HG02870 (cell line): ENCODE measurements around the gene KLF13.

ENCODE experiments used
- ATAC-seq: cut with Tn5 transposase; IDR thresholded peaks from one replicate; pipeline ENCODE4 v1.9.1; 2021; ENCODE audit warnings: mild to moderate bottlenecking, moderate library complexity; ENCODE audit not compliant: unreplicated experiment

The KLF13 gene

DNA sequence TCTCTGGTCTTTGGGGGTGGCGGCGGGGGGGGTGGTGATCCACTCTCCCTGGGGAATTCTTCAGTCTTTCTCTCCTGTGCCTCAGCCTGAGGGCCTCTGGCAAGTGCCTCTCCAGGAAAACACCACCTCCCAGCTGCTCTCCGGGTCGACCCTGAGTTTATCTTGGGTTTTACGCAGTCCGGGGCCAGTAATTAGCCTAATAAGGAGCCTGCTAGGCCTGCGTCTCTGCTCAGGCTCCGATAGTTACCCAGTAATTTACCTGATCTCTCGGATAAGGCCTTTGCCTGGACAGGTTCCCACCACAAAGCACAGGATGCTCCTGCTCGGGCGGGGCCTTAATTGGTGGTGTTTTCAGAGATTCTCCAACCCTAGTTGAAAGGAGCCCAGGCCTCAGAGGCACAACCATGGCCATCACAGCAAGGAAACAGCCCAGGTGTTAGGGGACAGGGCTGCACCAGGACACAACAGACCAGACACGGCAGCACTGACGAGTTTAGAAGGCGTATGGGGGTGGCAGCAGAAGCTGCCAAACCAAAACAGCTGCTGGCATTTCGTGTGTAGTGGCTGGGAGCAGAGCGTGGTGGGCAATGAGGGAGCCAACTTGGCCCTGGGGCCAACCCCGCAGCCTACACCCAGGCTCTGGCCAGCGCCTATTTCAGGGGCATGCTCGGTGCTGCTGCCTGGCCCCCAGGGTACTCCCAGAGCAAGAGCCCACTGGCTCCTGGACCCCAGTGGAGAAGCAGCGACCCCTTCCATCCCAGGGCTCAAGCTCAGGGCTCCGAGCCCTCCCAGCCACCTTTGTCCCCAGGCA is 71.4 kb downstream of the KLF13 start:
- ATAC-seq, result no peak

DNA sequence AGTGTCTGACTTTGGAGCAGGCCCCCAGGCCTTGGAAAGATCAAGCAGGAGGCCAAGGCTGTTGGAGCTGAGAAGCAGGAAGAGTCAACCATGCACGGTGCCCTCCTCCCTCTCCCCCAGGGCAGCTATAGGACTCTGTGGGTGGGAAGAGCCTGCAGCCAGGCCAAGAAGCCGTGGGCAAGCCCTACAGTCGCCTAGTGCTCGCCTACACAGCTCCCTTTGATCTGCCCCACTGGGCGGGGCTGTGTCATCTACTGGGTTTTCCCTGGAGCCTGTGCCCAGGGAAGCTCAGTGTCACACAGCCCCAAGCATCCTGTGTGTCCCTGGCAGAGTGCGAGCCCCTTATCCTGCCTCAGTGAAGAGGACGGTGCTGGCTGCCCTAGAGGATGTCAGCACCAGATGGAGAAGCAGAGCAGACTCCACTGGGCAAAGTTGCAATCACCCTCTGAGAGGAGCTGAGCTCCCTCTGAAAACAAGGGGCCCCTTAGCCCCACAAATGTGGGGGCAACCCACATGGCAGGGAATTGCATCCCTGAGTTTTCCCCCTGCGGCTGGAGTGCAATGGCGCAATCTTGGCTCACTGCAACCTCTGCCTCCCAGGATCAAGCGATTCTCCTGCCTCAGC is 72.2 kb downstream of the KLF13 start:
- ATAC-seq, result no peak

DNA sequence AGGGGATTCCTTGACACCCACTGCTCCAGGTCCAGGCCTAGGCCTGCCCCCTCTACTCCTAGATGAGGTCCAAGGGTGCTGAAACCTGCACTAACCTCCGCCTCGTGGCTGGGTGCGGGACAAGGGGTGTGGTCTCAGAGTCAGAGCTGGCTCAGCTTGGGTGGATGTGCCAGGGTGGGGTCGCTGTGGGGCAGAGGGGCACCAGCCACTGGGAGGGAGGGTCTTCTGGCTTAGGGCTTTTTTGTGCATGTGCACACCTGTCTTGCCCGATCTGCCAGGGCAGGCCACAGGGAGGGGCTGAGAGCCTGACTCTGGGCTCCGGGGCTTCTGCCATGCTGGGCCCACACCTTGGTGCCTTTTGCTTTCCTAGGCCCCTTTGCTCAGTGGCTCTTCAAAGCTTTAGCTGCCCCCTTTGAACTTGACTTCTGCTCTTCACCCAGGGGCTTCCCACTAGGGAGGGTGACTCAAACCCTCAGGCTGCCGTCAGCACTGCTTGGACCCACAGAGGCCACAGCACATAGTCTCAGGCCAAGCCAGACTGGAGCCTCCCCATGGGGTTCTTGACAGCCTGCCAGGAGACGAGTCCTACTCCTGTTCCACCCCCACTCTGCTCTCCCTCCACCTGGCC is 73.0 kb downstream of the KLF13 start:
- no peak for ATAC-seq

DNA sequence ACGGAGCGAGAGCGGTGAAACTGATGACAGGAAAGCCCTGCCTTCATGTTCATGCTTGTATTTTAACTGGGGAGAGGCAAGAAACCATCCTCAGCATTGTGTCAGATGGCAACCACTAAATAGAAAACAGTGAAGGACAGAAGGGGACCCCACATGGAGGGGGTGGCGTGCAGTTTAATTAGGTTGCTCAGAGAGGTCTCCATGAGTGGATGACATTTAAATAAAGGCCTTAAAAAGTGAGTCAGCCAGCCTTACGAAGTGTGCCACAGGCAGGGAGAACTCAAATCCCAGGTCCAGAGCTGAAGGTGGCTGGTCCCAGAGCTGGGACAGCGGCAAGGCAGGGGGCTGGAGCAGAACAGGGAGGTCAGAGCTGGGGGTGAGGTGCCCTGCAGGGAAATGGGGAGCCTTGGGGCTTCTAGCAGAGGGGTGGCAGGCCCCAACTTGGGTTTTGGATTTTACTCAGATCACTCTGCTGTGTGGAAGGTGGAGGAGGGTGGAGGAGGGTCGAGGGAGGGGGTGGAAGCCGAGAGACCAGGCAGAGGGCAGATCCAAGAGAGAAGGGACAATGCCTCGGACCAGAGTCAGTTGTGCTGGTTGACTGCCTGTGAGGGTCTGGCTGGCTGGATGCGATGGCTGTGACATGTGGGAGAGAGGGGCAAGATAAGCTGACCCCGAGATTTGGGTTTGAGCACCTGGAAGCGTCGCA is 73.7 kb downstream of the KLF13 start:
- no peak for ATAC-seq

DNA sequence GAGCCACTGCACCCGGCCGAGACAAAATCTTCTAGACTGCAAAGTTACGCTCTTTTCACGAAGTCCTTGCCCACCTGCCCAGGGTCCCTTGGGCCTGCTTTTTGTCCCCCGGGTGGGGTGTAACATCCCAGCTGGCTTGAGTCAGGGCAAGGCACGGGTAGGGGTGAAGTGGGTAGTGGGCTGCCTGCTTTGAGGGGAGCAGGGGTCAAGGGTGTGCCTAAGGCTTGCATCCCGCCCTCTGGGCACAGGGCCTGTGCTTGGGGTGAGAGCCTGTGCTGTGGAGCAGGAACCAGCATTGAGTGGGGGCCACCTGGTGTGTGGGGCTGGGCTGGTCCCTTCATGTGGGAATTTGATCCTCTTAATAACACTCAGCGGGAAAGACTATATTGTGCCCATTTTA is 74.6 kb downstream of the KLF13 start:
- ATAC-seq, result no peak

DNA sequence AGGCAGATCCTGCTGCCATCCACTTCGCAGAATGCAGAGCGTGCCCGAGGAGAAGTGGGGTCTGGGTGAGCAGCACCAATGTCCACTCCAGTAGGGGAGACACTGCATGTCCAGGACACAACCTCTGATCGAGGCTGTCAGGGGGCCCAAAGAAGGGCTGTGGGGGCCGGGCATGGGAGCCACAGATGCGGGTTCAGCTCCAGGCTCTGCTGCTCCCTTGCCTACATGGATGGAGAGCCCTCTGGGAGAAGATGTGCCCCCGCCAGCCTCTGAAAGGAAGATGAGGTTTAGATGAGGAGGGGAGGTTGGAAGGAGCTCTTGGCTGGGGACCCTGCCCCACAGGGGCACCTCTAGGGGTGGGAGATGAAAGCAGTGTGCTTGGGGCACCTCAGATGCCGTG is 75.4 kb downstream of the KLF13 start:
- no peak for ATAC-seq

DNA sequence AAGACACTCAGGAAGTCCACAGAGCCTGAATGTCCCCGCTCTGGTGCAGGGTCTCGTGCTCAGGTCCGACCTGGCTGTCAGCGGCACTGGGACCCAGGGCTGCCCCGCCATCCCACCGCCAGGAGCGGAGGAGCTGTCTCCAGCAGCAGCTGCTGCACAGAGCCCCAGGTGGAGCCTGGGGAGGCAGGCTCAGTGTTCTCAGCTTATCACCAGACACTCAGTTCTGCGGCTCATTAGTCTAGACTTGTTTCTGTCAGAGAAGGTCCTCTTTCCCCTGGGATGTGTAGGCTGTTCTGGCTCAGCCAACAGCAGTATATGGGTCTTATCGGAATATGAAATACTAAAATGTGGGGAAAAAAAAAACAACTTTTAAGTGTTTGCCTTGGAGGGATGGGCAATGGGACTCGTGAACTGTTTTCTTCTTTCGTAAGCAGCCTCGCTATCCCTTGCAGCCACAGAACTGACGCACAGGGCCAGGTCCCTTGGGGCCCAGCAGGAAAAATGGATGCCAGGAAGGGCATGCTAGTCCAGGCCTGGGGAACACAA is 75.9 kb downstream of the KLF13 start:
- no peak for ATAC-seq

DNA sequence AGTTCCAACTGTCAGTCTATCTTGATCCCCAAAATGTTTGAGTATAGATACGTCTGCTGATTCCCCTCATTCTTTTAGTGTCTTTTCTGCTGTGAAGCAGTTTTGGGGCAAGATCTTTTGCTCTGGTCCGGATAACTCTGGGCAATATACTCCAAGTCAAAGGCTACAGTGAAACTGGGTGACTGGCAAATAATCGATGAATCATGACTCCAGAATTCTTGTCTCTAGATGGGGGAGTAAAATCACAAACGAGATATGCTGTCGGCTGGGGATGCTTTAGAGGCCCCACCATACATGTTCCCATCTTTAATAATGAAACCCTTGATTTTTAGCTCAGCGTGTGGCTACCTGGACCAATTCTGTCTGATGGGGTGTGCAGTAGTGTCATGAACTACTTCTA is 76.5 kb downstream of the KLF13 start:
- ATAC-seq, result no peak

DNA sequence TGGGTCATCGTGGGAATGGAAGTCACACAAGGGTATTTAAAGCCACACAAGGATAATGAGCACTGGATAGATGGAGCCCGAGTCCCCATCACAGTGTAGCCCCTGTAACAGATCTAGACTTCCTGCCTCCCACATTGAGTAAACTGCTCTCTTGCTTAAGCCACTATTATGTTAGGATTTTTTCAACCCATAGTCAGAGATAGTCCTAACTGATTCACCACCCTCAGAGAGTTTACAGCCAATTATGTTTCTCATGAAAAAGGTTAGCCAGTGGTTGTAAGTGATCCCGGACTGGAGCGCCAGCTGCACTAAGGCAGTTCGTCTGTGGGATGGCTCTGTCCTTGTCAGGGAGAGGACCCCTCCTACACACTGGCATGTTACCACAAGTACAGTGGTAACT is 77.0 kb downstream of the KLF13 start:
- no peak for ATAC-seq

DNA sequence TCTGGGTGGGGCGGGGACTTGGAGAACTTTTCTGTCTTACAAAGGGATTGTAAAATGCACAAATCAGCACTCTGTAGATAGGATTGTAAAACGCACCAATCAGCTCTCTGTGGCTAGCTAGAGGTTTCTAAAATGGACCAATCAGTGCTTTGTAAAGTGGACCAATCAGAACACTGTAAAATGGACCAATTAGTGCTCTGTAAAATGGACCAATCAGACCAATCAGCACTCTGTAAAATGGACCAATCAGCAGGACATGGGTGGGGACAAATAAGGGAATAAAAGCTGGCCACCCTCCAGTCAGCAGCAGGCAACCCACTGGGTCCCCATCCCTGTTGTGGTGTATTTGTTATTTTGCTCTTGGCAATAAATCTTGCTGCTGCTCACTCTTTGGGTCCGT is 77.7 kb downstream of the KLF13 start:
- ATAC-seq, result no peak

DNA sequence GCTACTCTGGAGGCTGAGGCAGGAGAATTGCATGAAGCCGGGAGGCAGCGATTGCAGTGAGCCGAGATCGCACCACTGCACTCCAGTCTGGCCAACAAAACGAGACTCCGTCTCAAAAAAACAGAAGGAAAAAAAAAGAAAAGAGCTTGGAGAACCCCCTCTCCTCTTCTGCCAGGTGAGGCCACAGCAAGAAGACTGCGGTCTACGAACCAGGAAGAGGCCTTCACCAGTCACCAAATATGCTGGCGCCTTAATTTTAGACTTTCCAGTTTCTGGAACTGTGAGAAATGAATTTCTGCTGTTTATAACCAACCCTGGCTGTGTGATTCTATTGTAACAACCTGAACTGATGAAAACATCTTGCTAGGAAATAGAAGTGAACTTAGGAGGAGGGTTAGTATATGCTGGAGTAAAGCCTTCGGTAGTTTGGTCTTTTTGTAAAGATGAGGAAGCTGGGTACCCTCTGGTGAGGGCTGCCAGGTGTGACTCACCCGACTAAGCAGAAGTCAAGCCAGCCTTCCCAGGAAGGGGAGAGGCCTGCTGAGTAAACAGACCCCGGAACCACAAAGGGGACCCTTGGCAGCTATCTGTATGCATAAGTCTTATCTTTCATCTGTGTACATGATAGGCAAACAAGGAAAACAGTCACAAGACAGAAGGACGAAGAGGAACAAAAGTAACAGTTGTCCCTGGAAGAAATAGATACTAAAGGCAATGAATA is 78.7 kb downstream of the KLF13 start:
- ATAC-seq, result no peak

DNA sequence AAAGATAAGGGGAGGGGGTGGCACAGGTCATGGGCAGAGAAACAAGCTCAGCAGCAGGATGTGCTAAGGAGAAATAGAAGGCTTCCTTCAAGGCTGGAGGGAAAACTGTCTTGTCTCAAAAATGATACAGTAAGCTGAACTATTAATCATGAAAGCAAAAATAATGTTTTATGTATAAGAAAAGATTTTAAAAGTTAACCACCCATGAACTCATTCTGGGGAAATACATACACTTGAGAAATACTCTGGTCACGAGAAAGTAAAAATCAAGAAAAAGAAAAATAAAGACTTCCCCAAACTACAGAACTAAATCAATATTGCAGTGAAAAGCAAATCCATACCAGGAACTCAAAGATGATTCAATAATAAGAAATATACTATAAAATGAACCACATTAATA is 80.7 kb downstream of the KLF13 start:
- ATAC-seq, result no peak

DNA sequence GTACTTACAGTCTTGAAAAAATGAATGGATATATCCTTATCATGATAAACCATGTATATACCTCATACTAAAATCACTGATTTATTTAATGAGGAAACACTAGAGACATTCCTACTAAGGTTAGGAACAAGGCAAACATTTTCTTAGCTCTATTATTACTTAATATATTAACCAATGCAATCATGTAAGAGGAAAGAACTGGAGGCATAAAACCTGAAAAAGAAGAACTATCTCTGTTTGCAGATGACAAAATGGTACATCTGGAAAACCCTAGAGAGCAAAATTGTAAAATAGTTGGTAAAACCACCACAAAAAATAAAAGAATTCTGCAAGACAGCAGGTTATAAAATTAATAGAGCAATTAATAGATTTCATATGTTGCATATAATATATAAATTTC is 81.2 kb downstream of the KLF13 start:
- no peak for ATAC-seq

DNA sequence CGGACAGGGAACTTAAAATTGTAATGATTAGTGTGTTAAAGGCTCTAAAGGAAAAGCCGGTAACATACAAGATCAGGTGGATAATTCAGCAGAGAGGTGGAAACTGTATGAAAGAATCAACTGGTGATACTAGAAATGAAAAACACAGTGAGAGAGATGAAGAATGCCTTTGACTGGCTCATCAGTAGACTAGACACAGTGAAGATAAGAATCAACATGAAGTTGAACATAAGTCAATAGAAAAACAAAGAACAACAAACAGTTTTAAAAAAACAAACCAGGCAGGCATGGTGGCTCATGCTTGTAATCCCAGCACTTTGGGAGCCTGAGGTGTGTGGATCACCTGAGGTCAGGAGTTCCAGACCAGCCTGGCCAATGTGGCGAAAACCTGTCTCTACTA is 82.1 kb downstream of the KLF13 start:
- ATAC-seq, result no peak

DNA sequence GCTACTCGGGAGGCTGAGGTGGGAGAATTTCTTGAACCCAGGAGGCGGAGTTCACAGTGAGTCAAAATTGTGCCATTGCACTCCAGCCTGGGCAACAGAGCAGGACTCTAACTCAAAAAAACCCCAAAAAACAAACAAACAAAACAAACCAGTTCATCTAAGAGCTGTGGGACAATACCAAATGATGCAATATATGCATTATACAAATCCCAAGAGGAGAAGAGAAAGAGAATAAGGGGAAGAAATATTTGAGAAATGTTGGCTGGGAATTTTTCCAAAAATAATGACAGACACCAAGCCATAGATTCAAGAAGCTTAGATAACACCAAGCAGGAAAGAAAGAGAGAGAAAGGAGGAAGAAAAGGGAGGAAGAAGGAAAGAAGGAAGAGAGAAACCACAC is 82.5 kb downstream of the KLF13 start:
- no peak for ATAC-seq

DNA sequence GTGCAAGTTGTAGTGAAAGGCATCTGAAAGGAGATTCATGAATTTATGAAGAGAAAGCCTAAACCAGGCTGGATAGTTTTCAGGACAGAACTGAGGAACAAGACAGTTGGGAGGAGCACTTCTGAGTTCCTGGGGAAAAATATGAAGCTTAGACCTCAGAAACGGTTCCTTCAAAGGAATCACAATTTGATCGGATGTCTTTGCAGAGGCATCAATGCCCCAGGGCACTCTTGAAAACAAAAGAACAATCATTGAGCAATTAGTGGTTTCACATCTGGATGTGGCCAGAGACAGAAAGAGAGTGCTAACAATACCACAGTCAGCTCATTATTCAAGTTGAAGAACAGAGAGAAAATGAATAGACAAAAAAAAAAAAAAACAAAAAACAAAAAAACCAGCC is 86.2 kb downstream of the KLF13 start:
- ATAC-seq, result no peak

DNA sequence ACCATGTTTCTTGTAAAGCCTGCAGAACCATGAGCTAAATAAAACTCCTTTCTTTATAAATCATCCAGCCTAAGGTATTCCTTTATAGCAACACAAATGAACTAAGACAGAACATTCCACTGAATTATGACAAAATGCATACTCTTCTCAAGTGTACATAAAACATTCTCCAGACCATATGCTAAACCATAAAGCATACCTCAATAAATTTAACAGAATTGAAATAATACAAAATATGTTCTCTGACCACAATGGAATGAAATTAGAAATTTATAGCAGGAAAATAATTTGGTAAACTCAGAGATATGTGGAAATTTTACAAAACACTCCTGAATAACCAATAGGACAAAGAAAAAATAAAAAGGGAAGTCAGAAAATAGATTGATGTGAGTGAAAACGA is 88.6 kb downstream of the KLF13 start:
- no peak for ATAC-seq

DNA sequence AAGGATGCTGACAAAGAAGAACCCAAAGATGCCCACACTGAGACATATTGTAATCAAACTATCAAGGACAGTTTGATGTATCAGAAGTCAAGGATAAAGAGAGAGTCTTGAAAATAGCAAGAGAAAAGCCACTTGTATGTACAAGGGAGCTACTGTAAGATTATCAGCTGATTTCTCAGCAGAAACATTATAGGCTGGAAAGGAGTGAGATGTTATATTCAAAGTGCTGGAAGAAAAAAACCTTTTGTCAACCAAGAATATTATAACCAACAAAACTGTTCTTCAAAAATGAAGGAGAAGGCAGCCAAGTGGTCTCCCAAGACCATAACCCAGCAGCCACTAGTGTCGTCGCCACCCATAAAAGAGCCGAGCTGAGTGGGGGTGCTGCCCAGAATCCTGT is 93.2 kb downstream of the KLF13 start:
- ATAC-seq, result no peak

DNA sequence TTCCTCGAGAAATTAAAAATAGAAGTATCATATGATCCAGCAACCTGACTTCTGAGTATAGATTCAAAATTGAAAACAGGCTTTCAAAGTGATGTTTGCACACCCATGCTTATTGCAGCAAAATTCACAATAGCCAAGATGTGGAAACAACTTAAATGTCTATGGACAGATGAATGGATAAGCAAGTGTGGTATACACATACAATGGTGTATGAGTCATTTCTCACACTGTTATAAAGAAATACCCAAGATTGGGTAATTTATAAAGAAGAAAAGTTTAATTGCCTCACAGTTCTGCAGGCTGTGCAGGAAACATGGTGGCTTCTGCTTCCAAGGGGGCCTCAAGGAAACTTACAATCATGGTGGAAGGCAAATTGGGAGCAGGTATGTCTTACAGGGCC is 100.8 kb downstream of the KLF13 start:
- no peak for ATAC-seq
